ENCODE measurements around the gene EXD3. TPM values are rescaled to one million over a fixed set of nuclear protein-coding genes. Genes with fewer than 3 reads are reported as not detected.
A peak's percentile ranks its signal among the peaks of the same experiment; 100 is the strongest.

Gene EXD3
- total and polyA plus RNA-seq, 4 donors: 8.6 to 30.5 (median 19.5) TPM

- Histone ChIP-seq H3K9ac (ENCODE audit: insufficient read depth in 1 of 2, low read length in 2 of 2) (no peak overlapping the region), H3K9me3 (ENCODE audit: control insufficient read depth in 4 of 4, insufficient read depth in 3 of 4, low read length in 3 of 4) (peaks cover 0 to 4% (median 0%) of the 10 kb centered on the region in 4 donors), H3K27ac (ENCODE audit: low read depth in 1 of 2, low read length in 1 of 2) (peak overlapping the region in 1 of 2 donors; percentile 97), H3K36me3 (ENCODE audit: control insufficient read depth in 4 of 4, insufficient read depth in 4 of 4, low read length in 4 of 4) (peaks cover 3 to 33% (median 12%) of the 10 kb centered on the region in 4 donors), H3K4me3 (peak overlapping the region; percentile 7), H3K4me1 (ENCODE audit: control insufficient read depth in 5 of 5, insufficient read depth in 5 of 5, low read length in 5 of 5) (peaks cover 0 to 30% (median 4%) of the 10 kb centered on the region in 5 donors), H3K27me3 (ENCODE audit: control insufficient read depth in 3 of 3, insufficient read depth in 3 of 3, low read length in 2 of 3) (no peaks in the 10 kb centered on the region)
- whole genome bisulfite sequencing, 2 donors: 81 to 86% methylated on average over 10 of the region's 10 CpGs
- TF ChIP-seq CTCF (IDR thresholded peaks at IDR 0.05; ENCODE audit: control extremely low read depth, extremely low read depth): no peak
- DNase-seq (no peak), ATAC-seq (ENCODE audit: insufficient read depth, low FRiP score) (no peak)
Observed at GRCh38 chr9:137275203-137275587, 147.8 kb downstream of the EXD3 start.

GRCh38 chr9:137273611-137274320 lies 149.2 kb downstream of the EXD3 start:
- peak overlapping the region in 1 of 2 donors; percentile 69 for H3K27ac ChIP-seq (ENCODE audit: low read depth in 1 of 2, low read length in 1 of 2)
- H3K9ac ChIP-seq (ENCODE audit: insufficient read depth in 1 of 2, low read length in 2 of 2): no peak overlapping the region

GRCh38 chr9:137273095-137273490 lies 149.9 kb downstream of the EXD3 start:
- no peak for TF ChIP-seq CTCF (IDR thresholded peaks at IDR 0.05; ENCODE audit: control extremely low read depth, extremely low read depth)
- 84 to 91% methylated on average over 13 of the region's 13 CpGs for WGBS, 2 donors
- H3K9ac ChIP-seq (ENCODE audit: insufficient read depth in 1 of 2, low read length in 2 of 2): no peak overlapping the region
- no peaks in the 10 kb centered on the region for H3K9me3 ChIP-seq (ENCODE audit: control insufficient read depth in 4 of 4, insufficient read depth in 3 of 4, low read length in 3 of 4)
- H3K27me3 ChIP-seq (ENCODE audit: control insufficient read depth in 3 of 3, insufficient read depth in 3 of 3, low read length in 2 of 3): no peaks in the 10 kb centered on the region
- ATAC-seq (ENCODE audit: insufficient read depth, low FRiP score) (no peak), DNase-seq (no peak)
- no peak overlapping the region for H3K4me3 ChIP-seq
- H3K4me1 ChIP-seq (ENCODE audit: control insufficient read depth in 5 of 5, insufficient read depth in 5 of 5, low read length in 5 of 5): peaks cover 3 to 31% (median 5%) of the 10 kb centered on the region in 5 donors
- no peak overlapping the region for H3K27ac ChIP-seq (ENCODE audit: low read depth in 1 of 2, low read length in 1 of 2)
- peaks cover 5 to 19% (median 10%) of the 10 kb centered on the region in 4 donors for H3K36me3 ChIP-seq (ENCODE audit: control insufficient read depth in 4 of 4, insufficient read depth in 4 of 4, low read length in 4 of 4)

More at GRCh38 chr9:137273611-137274320, 149.2 kb downstream of the EXD3 start:
- Histone ChIP-seq H3K36me3 (ENCODE audit: control insufficient read depth in 4 of 4, insufficient read depth in 4 of 4, low read length in 4 of 4) (peaks cover 5 to 19% (median 10%) of the 10 kb centered on the region in 4 donors), H3K4me3 (no peak overlapping the region), H3K27me3 (ENCODE audit: control insufficient read depth in 3 of 3, insufficient read depth in 3 of 3, low read length in 2 of 3) (no peaks in the 10 kb centered on the region), H3K9me3 (ENCODE audit: control insufficient read depth in 4 of 4, insufficient read depth in 3 of 4, low read length in 3 of 4) (no peaks in the 10 kb centered on the region), H3K4me1 (ENCODE audit: control insufficient read depth in 5 of 5, insufficient read depth in 5 of 5, low read length in 5 of 5) (peaks cover 3 to 31% (median 4%) of the 10 kb centered on the region in 5 donors)
- no peak for ATAC-seq (ENCODE audit: insufficient read depth, low FRiP score)
- no peak for TF ChIP-seq CTCF (IDR thresholded peaks at IDR 0.05; ENCODE audit: control extremely low read depth, extremely low read depth)
- no peak for DNase-seq
- WGBS, 2 donors: 77 to 81% methylated on average over 15 of the region's 15 CpGs

Data from lung (tissue), 12 donors.